KMS-11 (cell line): Measurements from ENCODE around the gene RTN4RL1.
A peak's percentile ranks its signal among the peaks of the same experiment; 100 is the strongest.

Experiments
- H2AFZ ChIP-seq: fragments of 200-600 bp; sonication (generic); 2 replicates; pipeline ENCODE4 v1.6.1; 2016; ENCODE audit warnings: antibody characterized with exemption, mixed run types, low read depth
- H3K27ac ChIP-seq: fragments of 200-600 bp; sonication (generic); 2 replicates; pipeline ENCODE4 v1.6.1; 2016; ENCODE audit warnings: mild to moderate bottlenecking, mixed run types
- H3K27me3 ChIP-seq: fragments of 200-600 bp; sonication (generic); 2 replicates; pipeline ENCODE4 v1.6.1; 2017; ENCODE audit warnings: mild to moderate bottlenecking, low read depth, mixed run types, moderate library complexity; ENCODE audit not compliant: insufficient read depth
- H3K36me3 ChIP-seq: fragments of 200-600 bp; sonication (generic); 2 replicates; pipeline ENCODE4 v1.6.1; 2017; ENCODE audit warnings: mild to moderate bottlenecking, mixed run types; ENCODE audit not compliant: insufficient read depth
- H3K4me1 ChIP-seq: fragments of 200-600 bp; sonication (generic); 2 replicates; pipeline ENCODE4 v1.6.1; 2016; ENCODE audit warnings: mild to moderate bottlenecking, low read depth, mixed run types; ENCODE audit not compliant: poor library complexity, severe bottlenecking
- H3K4me2 ChIP-seq: fragments of 200-600 bp; sonication (generic); 2 replicates; pipeline ENCODE4 v1.7.0; 2016; ENCODE audit warnings: mild to moderate bottlenecking, mixed run types
- H3K4me3 ChIP-seq: fragments of 200-600 bp; sonication (generic); IDR thresholded peaks from 2 replicates; pipeline ENCODE4 v1.6.1; 2017; ENCODE audit warnings: low read depth, low read length, mixed read lengths; ENCODE audit not compliant: insufficient read depth
- H3K79me2 ChIP-seq: fragments of 200-600 bp; sonication (generic); 2 replicates; pipeline ENCODE4 v1.6.1; 2016; ENCODE audit warnings: low read depth, mixed run types; ENCODE audit not compliant: insufficient read depth
- H3K9ac ChIP-seq: fragments of 200-600 bp; sonication (generic); 2 replicates; pipeline ENCODE4 v1.6.1; 2016; ENCODE audit warnings: mild to moderate bottlenecking, mixed run types
- H4K20me1 ChIP-seq: fragments of 200-600 bp; sonication (generic); 2 replicates; pipeline ENCODE4 v1.6.1; 2016; ENCODE audit warnings: mild to moderate bottlenecking, mixed run types; ENCODE audit not compliant: insufficient read depth
- CTCF ChIP-seq: fragments of 200-600 bp; sonication (generic); conservative IDR thresholded peaks from 2 replicates; pipeline ENCODE4 v1.6.1; 2017; ENCODE audit warnings: low read depth, mild to moderate bottlenecking, antibody characterized with exemption, low read length, moderate library complexity, mixed read lengths

The RTN4RL1 gene

DNA sequence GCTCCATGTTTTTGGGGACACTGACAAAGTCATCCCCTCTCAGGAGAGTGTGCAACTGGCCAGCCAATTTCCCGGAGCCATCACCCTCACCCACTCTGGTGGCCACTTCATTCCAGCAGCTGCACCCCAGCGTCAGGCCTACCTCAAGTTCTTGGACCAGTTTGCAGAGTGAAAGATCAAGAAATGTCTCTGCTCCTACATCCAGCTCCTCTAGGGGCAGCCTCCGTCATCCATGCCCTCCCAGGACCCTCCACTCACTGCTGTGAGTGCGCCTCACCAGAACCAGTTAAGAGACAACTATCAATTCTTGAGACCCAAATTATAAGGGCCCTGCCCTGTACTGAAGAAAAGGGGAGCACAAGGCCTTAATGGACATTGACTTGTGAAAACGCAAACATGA, 17.8 kb upstream of the RTN4RL1 start:
- H2AFZ ChIP-seq, result no peak overlapping the region
- H3K4me3 ChIP-seq, result no peak overlapping the region
- no peaks in the 10 kb centered on the region for H4K20me1 ChIP-seq
- H3K79me2 ChIP-seq, result no peaks in the 10 kb centered on the region
- H3K4me1 ChIP-seq, result peaks cover 12% of the 10 kb centered on the region
- H3K36me3 ChIP-seq, result no peaks in the 10 kb centered on the region
- H3K4me2 ChIP-seq, result no peak overlapping the region
- H3K9ac ChIP-seq, result no peak overlapping the region
- TF ChIP-seq CTCF, result no peak
- H3K27ac ChIP-seq, result no peak overlapping the region
- no peaks in the 10 kb centered on the region for H3K27me3 ChIP-seq

GRCh38 chr17:2042390-2042847, 17.3 kb upstream of the RTN4RL1 start:
- Histone ChIP-seq H3K36me3 (no peaks in the 10 kb centered on the region), H3K27ac (peak overlapping the region; percentile 48; the same call in 1 of the 2 replicates)

DNA sequence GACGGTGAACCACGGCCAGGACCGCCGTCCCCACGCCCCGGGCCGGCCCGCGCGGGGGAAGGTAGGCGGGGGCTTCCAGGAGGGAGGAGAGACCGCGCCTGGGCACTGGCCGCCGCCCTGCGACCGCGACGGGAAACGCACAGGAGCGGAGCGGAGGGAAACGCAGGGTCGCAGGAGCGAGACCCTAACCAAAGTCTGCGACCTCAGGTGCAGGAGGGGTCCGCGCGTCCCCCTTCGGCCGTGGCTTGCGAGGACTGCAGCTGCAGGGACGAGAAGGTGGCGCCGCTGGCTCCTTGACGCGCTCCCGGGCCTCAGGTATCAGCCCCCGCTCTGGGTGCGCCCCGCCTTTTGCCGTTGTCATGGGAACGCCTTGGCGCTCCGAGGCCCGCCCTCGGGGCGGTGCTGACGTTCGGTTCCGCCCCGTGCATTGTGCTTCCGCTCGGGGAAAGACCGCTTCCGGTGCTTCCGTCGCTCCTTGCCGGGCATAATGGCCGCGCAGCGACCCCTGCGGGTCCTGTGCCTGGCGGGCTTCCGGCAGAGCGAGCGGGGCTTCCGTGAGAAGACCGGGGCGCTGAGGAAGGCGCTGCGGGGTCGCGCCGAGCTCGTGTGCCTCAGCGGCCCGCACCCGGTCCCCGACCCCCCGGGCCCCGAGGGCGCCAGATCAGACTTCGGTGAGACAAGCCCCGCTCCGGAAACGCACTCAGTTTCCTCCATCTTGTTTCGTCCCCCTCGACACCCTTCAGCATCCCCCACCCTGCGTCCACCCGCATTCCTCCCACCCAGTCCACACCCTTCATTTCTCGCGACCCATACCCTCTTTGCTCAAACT, 16.6 kb upstream of the RTN4RL1 start, which contains the start of gene OVCA2:
TSS of gene OVCA2 (plus strand) at position 462 of the 829 bp plus-strand sequence. CDS start at position 488, 26 bp downstream.
- no peaks in the 10 kb centered on the region for H3K36me3 ChIP-seq
- peak; percentile 39; the same call in 1 of the 2 replicates for TF ChIP-seq CTCF

More at GRCh38 chr17:2042390-2042847, 17.3 kb upstream of the RTN4RL1 start:
- Histone ChIP-seq H3K4me2 (peak overlapping the region; percentile 84), H4K20me1 (no peaks in the 10 kb centered on the region), H3K4me3 (no peak overlapping the region), H3K9ac (peak overlapping the region; percentile 69; the same call in 1 of the 2 replicates), H3K4me1 (peaks cover 12% of the 10 kb centered on the region), H3K79me2 (no peaks in the 10 kb centered on the region), H3K27me3 (no peaks in the 10 kb centered on the region), H2AFZ (peak overlapping the region; percentile 52)
- no peak for TF ChIP-seq CTCF

DNA sequence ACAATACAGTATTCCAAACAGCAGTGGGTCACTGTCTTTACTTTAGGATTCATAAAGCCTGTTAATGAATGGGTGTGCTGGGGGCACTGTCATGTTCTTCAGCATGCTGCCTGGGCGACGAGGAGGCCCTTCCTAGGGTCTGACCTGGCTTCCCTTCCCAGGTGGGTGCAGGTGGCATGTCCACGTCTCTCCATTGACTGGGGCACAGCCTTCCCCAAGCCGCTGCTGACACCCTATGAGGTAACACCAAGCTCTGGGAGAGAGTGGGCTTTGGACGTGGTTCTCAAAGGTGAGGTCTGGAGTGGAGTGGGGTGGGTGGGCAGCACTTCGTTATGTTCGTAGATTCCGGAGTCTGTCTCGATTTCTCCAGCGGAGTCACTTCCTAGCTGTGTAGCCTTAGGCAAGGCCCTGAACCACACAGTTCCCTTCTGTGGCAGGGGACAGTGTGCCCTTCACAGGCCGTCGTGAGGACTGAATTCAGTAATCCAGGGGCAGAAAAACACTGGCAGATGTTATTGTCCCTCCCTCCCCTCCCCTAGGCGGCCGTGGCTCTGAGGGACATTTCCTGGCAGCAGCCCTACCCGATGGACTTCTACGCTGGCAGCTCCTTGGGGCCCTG, 15.9 kb upstream of the RTN4RL1 start:
- Histone ChIP-seq H3K27ac (no peak overlapping the region), H3K27me3 (no peaks in the 10 kb centered on the region), H3K36me3 (no peaks in the 10 kb centered on the region), H3K79me2 (no peaks in the 10 kb centered on the region), H3K4me3 (no peak overlapping the region), H3K4me1 (peaks cover 12% of the 10 kb centered on the region), H3K9ac (no peak overlapping the region), H4K20me1 (no peaks in the 10 kb centered on the region), H2AFZ (no peak overlapping the region), H3K4me2 (peak overlapping the region; percentile 60)
- TF ChIP-seq CTCF, result no peak

More for the DNA sequence above, 16.6 kb upstream of the RTN4RL1 start, which contains the start of gene OVCA2:
- H3K4me3 ChIP-seq, result no peak within 1 kb of the TSS
- no peaks in the 10 kb centered on the region for H3K79me2 ChIP-seq
- H4K20me1 ChIP-seq, result no peaks in the 10 kb centered on the region
- H3K27me3 ChIP-seq, result no peaks in the 10 kb centered on the region
- H2AFZ ChIP-seq, result peak within 1 kb of the TSS; percentile 52
- H3K27ac ChIP-seq, result peak within 1 kb of the TSS; percentile 48; the same call in 1 of the 2 replicates
- H3K4me1 ChIP-seq, result peaks cover 12% of the 10 kb centered on the region
- peak within 1 kb of the TSS; percentile 69; the same call in 1 of the 2 replicates for H3K9ac ChIP-seq
- peak within 1 kb of the TSS; percentile 84 for H3K4me2 ChIP-seq
